ENCODE measurements around the gene ZBTB7C.

GRCh38 chr18:48022021-48022420 is 387.2 kb downstream of the ZBTB7C start:
- TF ChIP-seq CTCF (IDR thresholded peaks at IDR 0.05) (no peak), POLR2A (IDR thresholded peaks at IDR 0.05) (no peak)

Measured in body of pancreas (tissue), 4 donors.